Stimulated activated CD8-positive, alpha-beta memory T cell treated with anti-CD3 and anti-CD28 coated beads, Interleukin-7, amount 100 ng/mL, for 4 hours (primary cell): ENCODE data around the gene AKT2.
"Not testable (repeated sequence)": the region's sequence is repeated elsewhere in the genome, so short reads cannot be mapped to it uniquely, and the experiment has no call there.

ENCODE experiments used
- DNase-seq, 2 donors: peaks; one replicate each; pipeline ENCODE4 v3.0.0-alpha.2; 2020; ENCODE audit warnings: low read depth in 2 of 2

The AKT2 gene

GRCh38 chr19:40284501-40285352 is at the start of gene AKT2:
TSS of gene AKT2 (minus strand) at chr19:40285345. CDS start at chr19:40265267, 20,078 bp downstream.
- peak; percentile 69 to 78 for DNase-seq

- not testable (repeated sequence) for DNase-seq
Measured at GRCh38 chr19:40333083-40333482, 47.9 kb upstream of the AKT2 start.

DNA sequence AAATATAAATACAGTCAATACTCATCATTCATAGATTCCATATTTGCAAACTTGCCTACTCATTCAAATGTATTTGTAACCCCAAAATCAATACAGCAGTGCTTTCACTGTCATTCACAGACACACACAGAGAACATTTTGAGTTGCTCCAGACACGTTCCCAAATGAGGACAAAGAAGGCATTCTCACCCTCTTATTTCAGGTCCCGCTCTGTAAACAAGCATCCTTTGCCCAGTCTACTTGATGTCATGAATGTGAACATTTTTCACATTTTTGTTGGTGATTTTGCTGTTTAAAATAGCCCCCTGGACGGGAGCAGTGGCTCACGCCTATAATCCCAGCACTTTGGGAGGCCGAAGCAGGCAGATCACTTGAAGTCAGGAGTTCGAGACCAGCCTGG is 47.5 kb upstream of the AKT2 start:
- DNase-seq, result no peak

GRCh38 chr19:40331052-40331451 is 45.9 kb upstream of the AKT2 start:
- DNase-seq, result no peak

DNA sequence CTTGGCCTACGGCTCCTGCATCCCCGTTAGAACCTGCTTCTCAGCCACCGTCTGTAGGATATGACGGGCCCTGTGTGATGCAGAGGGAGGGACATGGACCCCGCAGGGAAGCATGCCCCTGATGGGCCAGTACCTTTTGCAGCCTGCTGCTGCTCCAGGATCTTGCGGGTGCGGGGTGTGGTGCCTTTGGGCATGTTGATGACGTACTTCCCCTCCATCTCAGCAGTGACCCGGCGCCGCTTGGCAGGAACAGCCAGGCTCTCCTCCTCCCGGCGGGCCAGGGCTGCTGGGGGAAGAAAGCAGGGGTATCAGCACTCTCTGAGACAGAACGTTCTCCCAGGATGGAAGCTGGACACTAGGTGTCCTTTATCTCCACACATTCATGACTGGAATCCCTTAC is 41.1 kb upstream of the AKT2 start:
- DNase-seq, result no peak

DNA sequence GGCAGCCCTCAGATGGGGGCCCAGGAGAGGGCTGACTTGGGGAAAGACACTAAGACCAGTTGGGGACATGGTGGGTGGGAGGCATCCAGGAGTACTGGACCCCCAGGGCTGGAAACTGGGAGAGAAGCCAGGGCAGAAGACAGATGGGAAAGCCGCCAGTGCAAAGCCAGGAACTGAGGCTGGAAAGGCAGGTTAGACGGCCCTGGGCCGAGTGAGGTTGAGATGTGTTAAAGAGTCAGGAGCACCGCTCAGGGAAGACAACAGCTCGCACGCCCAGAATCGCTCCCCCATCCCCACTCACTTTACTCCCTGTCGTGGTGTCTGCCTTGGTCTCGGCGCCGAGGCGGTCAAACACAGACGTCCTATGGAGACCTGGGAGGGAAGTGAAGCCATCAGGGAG is 38.6 kb upstream of the AKT2 start:
- no peak for DNase-seq

DNA sequence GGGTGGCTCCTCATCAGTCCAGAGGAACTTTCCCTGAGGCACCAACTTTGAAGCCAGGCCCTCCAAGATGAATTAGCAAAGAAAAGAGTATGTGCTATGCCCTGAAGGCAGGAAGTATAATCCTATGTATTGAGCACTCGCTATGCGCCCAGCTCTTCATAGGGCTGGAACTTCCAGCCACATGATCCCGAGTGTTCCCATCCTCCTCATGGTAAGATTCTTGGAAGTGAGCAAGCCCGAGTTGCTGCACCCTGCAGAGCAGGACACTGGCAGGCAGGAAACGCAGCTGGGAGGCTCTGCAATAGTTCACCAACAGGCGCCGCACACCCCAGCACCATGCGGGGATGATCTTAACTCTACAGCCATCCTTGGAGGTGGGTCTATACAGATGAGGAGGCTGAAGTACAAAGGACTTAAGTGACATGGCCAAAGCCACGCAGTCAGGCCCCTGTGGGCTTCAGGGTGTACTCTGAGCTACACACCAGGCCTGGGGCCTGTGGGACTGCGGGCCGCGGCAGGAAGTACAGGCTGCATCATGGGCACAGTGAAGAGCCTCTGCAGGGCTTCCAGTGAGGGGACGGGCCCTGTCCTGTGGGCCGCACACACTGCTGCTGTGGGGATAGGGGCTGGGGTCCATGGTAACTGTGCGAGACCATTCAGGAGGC is 37.9 kb upstream of the AKT2 start:
- no peak for DNase-seq

- DNase-seq, result no peak
Measured at GRCh38 chr19:40322271-40322610, 37.1 kb upstream of the AKT2 start.

DNA sequence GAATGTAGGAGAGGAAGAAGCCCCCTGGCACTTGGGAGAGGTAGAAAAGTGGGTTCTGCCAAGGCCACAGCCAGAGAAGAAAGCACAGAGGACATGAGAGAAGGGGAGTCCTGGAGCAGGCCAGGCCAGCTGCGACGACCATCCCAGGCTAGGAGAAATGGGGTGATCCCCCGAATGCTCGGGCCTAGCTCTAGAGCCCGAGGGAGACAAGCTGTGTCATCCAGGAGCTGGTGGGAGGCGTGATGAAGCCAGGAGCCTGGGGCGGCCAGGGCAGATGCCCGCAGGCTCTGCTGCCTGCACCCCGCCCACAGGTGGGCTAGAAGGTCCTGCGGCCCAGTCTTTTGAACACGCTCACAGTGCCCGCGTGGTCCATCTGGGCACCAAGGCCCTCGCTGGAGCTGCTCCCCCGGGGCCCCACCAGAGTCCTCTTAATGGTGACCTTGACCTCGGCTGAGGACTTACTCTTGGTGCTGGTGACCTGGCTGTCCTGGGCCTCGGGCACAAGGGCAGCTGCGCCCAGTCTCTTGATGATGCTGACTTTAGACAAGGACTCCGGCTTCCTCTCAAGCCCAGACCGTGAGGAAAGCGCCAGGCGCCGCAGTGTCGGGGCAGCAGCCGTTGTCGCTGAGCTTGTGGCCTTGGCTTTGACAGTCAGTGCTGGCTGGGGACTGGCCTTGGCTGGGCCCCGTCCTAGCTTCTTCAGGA is 36.6 kb upstream of the AKT2 start:
- no peak for DNase-seq

- no peak for DNase-seq
Measured at GRCh38 chr19:40321076-40321475, 35.9 kb upstream of the AKT2 start.

DNA sequence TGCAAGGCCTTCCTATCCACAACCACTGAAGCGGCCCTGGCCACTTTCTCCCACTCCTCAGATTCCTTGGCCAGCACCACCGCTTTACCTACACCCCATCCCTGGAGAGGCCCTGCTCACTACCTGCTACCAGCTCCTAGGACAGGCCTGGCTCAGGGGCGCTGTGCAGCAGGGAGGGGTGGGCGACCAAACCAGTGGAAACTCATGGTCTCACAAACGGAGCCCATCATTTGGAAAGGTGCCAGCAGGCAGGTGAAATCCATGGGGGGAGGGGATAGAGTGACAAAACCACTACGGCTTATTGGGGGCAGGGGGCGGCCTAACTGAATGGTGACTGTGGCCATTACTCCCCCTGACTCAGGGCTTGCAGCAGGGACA is 35.4 kb upstream of the AKT2 start:
- no peak for DNase-seq

GRCh38 chr19:40317338-40317737 is 32.2 kb upstream of the AKT2 start:
- DNase-seq, result no peak

DNA sequence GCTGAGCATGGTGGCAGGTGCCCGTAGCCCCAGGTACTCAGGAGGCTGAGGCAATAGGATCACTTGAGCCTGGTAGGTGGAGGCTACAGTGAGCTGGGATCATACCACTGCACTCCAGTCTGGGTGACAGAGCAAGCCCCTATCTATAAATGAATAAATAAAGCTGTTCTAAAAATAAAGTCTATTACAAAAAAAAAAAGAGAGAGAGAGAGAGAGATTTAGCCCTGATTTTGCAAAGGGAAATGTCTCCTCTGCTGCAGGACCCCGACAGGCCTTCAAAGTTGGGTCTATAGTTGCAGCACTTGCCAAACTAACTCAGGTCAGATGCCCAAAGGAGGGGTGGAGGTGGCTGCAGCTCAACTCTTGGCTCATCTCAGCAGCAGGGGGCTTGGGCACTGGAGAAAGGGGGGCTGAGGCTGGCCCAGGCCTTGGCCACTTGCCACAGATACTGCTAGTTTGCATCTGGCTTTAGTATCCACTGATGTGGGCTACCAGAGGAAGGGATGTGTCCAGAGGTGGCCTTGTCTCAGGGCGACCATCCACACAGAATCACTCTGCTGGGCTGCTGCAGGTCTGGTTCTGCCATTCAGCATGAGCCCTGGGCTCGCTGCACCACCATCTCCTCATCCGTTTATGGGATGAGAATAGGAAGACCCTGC is 30.8 kb upstream of the AKT2 start:
- DNase-seq, result no peak

DNA sequence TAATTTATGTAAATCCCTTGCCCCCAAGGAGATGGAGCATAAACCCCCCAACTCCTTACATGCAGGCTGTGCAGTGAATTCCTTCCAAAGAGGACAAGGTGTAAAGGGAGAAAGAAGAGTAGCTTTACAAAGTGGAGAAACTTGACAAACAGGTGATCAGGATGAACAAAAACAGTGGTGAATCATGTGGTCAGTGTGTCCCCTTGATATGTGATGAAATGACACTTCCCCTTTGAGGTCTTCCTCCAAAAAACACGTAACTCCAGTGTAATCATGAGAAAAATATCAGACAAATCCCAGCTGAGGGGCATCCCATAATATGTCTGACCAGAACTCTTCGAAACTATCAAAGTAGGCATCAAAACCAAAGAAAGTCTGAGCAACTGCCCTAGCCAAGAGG is 29.5 kb upstream of the AKT2 start:
- DNase-seq, result no peak

- no peak for DNase-seq
Measured at GRCh38 chr19:40313229-40313983, 28.3 kb upstream of the AKT2 start.

- DNase-seq, result no peak
Measured at GRCh38 chr19:40312533-40312932, 27.4 kb upstream of the AKT2 start.

DNA sequence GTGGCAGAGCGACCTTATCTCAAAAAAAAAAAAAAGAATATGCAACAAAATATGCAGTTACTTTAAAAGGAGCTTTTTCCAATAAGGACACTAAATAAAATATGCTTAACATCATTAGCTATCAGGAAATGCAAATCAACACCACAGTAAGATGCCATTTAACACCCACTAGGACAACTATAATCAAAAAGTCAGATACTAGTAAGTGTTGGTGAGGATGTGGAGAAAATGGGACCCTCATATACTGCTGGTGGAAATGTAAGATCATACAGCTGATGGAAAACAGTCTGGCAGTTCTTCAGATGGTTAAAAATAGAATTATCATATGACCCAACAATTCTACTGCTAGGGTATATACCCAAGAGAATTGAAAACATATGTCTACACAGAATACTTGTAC is 24.5 kb upstream of the AKT2 start:
- DNase-seq, result no peak

DNA sequence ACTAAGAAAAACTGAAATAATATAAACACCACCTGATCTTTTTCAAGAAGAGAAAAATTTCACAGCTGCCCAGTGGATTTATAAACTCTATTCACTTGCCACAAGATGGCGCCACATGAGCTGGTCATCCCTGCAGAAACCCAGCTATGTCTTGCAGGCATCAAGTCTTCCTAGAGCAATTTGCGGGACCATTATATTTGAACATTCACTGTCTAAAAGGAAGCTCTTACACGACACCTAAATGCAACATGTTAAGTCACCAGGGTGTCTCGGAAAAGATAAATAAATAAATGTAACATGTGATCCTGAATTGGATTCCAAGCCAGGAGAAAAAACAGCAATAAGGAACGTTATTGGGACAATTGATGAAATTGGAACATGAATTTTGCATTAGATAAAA is 20.3 kb upstream of the AKT2 start:
- DNase-seq, result peak; percentile 51 to 59

- DNase-seq, result no peak
Measured at GRCh38 chr19:40304306-40304705, 19.2 kb upstream of the AKT2 start.

GRCh38 chr19:40303765-40304164 is 18.6 kb upstream of the AKT2 start:
- DNase-seq, result no peak

DNA sequence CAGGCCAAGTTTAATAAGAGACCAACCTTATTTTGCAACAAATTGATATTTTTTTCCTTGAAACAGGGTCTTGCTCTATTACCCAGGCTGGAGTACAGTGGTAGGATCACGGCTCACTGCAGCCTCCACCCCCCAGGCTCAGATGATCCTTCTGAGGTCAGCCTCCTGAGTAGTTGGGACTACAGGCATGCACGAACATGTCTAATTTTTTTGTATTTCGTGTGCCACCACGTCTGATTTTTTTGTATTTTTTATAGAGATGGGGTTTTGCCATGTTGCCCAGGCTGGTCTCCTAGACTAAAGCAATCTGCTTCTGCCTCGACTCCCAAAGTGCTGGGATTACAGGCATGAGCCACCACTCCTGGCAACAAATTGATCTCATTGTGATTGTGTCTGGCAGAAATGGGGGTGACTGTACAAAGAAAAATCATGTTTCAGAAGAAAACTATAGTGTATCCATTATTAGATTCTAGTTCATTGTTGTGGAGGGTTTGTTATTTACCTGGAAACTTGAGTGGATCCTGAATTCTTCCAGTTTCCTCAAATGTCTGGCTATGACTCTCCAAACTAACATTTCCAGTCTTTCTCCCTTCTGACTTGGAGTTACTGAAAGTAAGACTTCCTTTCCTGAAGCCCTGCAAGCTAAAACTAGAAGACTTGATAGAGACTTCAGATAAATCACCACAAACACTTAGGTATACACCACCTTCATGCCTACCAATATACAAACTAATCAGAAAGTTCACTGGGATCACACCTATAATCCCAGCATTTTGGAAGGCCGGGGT is 17.3 kb upstream of the AKT2 start:
- no peak for DNase-seq
